Breast epithelium (tissue), 4 donors: ENCODE measurements around the gene TUT1. TPM values are rescaled to one million over a fixed set of nuclear protein-coding genes. Genes with fewer than 3 reads are reported as not detected.
"Not testable (repeated sequence)": the region's sequence is repeated elsewhere in the genome, so short reads cannot be mapped to it uniquely, and the experiment has no call there.

Source experiments
- DNase-seq, 2 donors: peaks; one replicate each; pipeline ENCODE4 v3.0.0-alpha.2; 2019; ENCODE audit warnings: low spot score in 2 of 2
- H3K27ac ChIP-seq, 2 donors: fragments of 200-600 bp; sonication (generic) in 1 of 2; one replicate each; pipeline ENCODE4 v1.5.1; 2016 to 2019; ENCODE audit warnings: mild to moderate bottlenecking in 1 of 2
- H3K27me3 ChIP-seq, 2 donors: fragments of 200-600 bp; sonication (generic) in 1 of 2; one replicate each; pipeline versions ENCODE4 v1.5.1 to v1.6.0; 2017 to 2019; ENCODE audit warnings: control low read depth in 1 of 2, mild to moderate bottlenecking in 1 of 2
- H3K36me3 ChIP-seq: fragments of 200-600 bp; one replicate; pipeline ENCODE4 v1.5.1; 2019
- H3K4me1 ChIP-seq, 2 donors: fragments of 200-600 bp; sonication (generic); one replicate each; pipeline ENCODE4 v1.5.1; 2016 to 2019; ENCODE audit warnings: control low read depth in 1 of 2
- H3K4me3 ChIP-seq, 3 donors: fragments of 200-600 bp; sonication (generic); 1 replicate in 2 of 3; 2 replicates in 1 of 3; pipeline ENCODE4 v1.5.1; 2016 to 2019; ENCODE audit warnings: mild to moderate bottlenecking in 3 of 3, moderate library complexity in 2 of 3
- H3K9me3 ChIP-seq, 2 donors: fragments of 200-600 bp; sonication (generic) in 1 of 2; one replicate each; pipeline ENCODE4 v1.5.1; 2016 to 2019; ENCODE audit warnings: control low read depth in 1 of 2
- CTCF ChIP-seq, 3 donors: fragments of 450-650 bp; IDR thresholded peaks; one replicate each; pipeline ENCODE4 v1.5.1; 2016 to 2017; ENCODE audit warnings: antibody characterized with exemption in 3 of 3, mild to moderate bottlenecking in 3 of 3, moderate library complexity in 3 of 3
- POLR2A ChIP-seq: fragments of 450-650 bp; IDR thresholded peaks from one replicate; pipeline ENCODE4 v1.6.1; 2016; ENCODE audit warnings: antibody characterized with exemption, mild to moderate bottlenecking, moderate library complexity
- POLR2AphosphoS5 ChIP-seq, 3 donors: sonication (generic); formaldehyde crosslinking; IDR thresholded peaks; one replicate each; pipeline ENCODE4 v1.6.1; 2017; ENCODE audit warnings: antibody characterized with exemption in 3 of 3
- intact Hi-C: fragments of 100-400 bp; cut with DNase I; formaldehyde crosslinking; loops from one replicate; pipeline ENCODE4 v1.15.1; 2023; ENCODE audit warnings: low total_unique reads
- total RNA-seq, 3 donors: library from RNA; depleted of rRNA; stranded (reverse); fragments of >200 nt; gene quantifications; one replicate each; pipeline ENCODE4 v1.1.0, GENCODE V29; 2016

The TUT1 gene
- total RNA-seq, 3 donors from 2014 or later, result 7.7 to 12.1 (median 10.7) TPM

GRCh38 chr11:62569611-62570010, 21.7 kb downstream of the TUT1 start:
- Histone ChIP-seq H3K27me3 (no peaks in the 10 kb centered on the region), H3K27ac (no peak overlapping the region), H3K4me3 (no peak overlapping the region), H3K36me3 (no peaks in the 10 kb centered on the region), H3K4me1 (no peaks in the 10 kb centered on the region), H3K9me3 (no peaks in the 10 kb centered on the region)
- intact Hi-C loops, result no loop called here
- TF ChIP-seq CTCF (IDR thresholded peaks at IDR 0.05) (no peak), POLR2A (no peak), POLR2AphosphoS5 (IDR thresholded peaks at IDR 0.05) (no peak)
- no peak for DNase-seq

- TF ChIP-seq POLR2A (no peak), POLR2AphosphoS5 (IDR thresholded peaks at IDR 0.05) (no peak), CTCF (IDR thresholded peaks at IDR 0.05) (no peak)
- intact Hi-C loops, result no loop called here
- peak overlapping the region in 1 of 2 donors; percentile 29 for H3K27ac ChIP-seq
- H3K36me3 ChIP-seq, result no peaks in the 10 kb centered on the region
- DNase-seq, result no peak
- no peaks in the 10 kb centered on the region for H3K4me1 ChIP-seq
- no peak overlapping the region for H3K4me3 ChIP-seq
- H3K27me3 ChIP-seq, result no peaks in the 10 kb centered on the region
- no peaks in the 10 kb centered on the region for H3K9me3 ChIP-seq
Observed at GRCh38 chr11:62567018-62567633, 24.2 kb downstream of the TUT1 start.

GRCh38 chr11:62566247-62566646, 25.1 kb downstream of the TUT1 start:
- no peaks in the 10 kb centered on the region for H3K9me3 ChIP-seq
- H3K4me1 ChIP-seq, result no peaks in the 10 kb centered on the region
- DNase-seq, result no peak
- no peaks in the 10 kb centered on the region for H3K27me3 ChIP-seq
- intact Hi-C loops, result no loop called here
- H3K36me3 ChIP-seq, result no peaks in the 10 kb centered on the region
- TF ChIP-seq POLR2AphosphoS5 (IDR thresholded peaks at IDR 0.05) (no peak), CTCF (IDR thresholded peaks at IDR 0.05) (no peak), POLR2A (no peak)
- no peak overlapping the region for H3K4me3 ChIP-seq
- H3K27ac ChIP-seq, result no peak overlapping the region

GRCh38 chr11:62565100-62565802, 26.1 kb downstream of the TUT1 start:
- DNase-seq, result no peak
- TF ChIP-seq POLR2AphosphoS5 (IDR thresholded peaks at IDR 0.05), result no peak
- no peak for TF ChIP-seq POLR2A
- TF ChIP-seq CTCF (IDR thresholded peaks at IDR 0.05), result no peak
- no peaks in the 10 kb centered on the region for H3K27me3 ChIP-seq
- H3K9me3 ChIP-seq, result no peaks in the 10 kb centered on the region
- H3K27ac ChIP-seq, result no peak overlapping the region
- H3K4me3 ChIP-seq, result no peak overlapping the region
- no peaks in the 10 kb centered on the region for H3K36me3 ChIP-seq
- intact Hi-C loops, result no loop called here
- peaks cover 0 to 5% of the 10 kb centered on the region in 2 donors for H3K4me1 ChIP-seq

- H3K9me3 ChIP-seq, H3K4me1 ChIP-seq, H3K36me3 ChIP-seq, DNase-seq, intact Hi-C loops, H3K4me3 ChIP-seq, H3K27me3 ChIP-seq: not testable (repeated sequence)
- peak overlapping the region; percentile 16 to 96 for H3K27ac ChIP-seq
Observed at GRCh38 chr11:62561677-62562230, 29.6 kb downstream of the TUT1 start.
